Measurements from ENCODE around the gene CREB3L2.
"Not testable (repeated sequence)": the region's sequence is repeated elsewhere in the genome, so short reads cannot be mapped to it uniquely, and the experiment has no call there.

The CREB3L2 gene

DNA sequence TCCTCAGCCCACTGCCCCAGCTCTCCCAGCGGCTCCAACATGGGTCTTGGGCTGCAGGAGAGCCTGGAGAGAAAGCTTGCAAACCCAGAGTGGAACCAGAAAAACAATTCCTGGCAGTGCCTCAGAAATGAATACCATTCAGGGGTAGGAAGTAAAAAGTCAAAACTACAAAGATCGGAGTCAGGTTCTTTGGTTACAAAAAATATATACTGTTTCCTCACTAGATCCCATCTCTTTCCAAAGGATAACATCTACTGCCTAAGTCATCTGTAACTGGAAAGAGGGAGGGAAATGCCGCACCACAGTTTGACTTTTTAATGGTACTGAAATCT is 14.9 kb downstream of the CREB3L2 start:
- no peak for DNase-seq

DNA sequence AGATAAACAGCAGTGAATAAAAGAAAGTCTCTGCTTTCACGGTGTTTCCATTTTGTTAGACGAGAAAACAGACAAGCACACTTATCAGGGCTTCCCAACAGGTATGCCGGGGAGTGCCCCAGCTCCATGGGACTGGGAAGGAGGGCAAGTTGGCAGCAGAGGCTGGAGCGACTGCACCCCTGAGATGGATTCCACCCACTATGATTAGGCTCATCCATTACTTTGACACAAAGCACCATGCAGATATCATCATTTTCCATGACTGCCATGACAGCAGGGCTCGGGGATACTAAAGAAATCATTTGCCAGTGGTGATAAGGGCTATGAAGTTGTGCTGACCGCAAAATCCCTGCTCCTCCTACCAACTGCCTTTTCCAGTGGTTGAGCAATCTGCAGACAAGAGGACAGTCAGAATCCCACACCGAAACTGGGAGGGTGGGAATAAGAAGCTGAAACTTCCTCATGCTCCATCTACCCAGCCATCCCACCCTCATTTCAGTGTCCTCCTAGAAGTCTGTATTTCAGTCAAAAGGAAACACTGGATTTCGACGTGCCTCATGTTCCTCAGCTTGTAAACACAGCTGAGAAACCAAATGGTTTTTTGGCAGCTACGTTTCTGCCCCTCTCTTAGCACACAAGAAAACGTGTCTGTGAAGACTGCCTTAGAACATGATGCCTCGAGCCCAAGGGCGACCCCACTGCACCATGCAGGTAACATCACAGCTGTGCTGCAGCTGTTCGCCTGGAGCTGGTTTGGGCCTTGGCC is 15.5 kb downstream of the CREB3L2 start:
- DNase-seq: peak; percentile 27

DNA sequence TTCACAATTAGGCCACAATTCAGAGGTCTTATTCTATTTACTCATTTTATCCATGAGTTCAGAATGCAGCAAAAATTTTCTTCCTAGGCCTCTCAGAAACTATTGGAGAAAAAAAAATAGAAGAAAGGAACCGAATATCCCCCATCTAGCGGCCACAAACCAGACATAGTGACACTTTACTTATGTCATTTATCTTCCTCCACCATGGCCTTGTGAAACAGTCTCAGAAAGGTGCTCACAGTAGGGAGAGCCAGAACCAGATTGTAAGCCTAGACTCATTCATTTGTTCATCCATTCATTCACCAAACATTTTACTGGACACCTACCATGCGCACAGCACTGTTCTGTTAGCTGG is 16.0 kb downstream of the CREB3L2 start:
- no peak for DNase-seq

DNA sequence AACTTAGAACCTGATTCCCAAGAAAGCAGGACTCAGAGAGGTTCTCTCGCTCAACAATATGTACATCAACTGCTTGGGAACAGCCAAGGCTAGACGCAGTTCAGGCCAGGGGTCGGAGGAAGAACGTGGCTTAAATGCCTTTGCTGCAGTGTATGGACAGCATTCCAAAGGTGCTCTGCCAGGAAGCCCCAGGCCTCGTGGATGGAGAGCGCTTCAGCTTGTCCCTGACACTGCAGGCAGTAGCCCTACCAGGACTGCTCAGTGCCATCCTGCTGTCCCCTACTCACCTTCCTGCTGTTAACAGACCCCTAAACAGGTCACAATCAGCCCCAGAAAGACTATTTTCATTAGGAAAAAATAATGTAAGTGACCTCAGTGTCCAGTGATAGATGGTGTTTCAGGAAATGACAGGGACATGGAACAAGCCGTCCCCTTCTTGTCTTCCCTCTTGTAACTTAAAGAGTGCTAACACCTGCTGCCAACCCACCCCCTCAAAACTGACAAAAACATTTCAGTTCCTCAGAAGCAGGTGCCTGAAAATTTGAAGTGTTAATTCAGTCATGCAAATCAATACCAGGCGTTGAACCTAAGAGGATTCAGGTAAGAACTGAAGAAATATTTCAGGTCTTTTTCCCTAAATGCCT is 16.5 kb downstream of the CREB3L2 start:
- peak; percentile 42 for DNase-seq

DNA sequence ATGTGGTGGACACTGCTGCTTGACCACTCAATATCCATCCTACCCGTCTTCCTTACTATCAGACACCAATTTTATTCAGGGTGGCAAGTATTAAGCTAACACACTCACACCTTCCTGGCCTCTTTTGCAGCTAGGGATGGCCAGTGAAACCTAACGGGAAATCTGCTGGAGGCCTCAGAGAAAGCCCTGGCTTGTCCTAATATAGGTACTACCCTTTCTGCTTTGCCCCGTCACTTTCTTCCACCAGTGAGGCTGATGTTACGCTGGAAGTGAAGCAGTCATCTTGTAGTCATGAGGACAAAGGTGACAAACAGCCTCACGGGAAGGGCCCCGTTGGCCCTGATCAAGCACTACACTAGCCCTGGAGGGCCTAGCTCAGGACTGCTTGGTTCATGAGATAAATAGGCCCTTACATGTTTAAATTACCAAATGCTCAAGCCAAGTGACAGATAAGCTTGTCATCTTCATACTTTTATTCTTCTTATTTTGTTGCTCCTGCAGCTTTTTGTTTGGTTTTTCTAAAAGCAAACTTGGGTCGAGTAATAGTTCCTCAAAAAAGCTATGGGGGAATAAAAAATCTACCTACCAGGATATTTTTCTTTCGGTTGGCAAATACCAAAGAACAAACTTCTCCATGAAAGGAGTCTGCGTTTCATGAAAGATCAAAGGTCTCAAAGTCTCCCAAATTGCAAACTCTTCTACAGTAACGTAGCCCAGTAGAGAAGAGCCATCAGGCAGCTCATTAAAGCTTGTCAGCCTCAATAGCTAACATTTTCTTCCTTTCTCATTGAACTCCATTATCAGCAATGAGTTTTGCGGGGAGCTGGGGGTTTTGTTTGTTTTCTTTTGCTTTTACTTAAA is 17.5 kb downstream of the CREB3L2 start:
- DNase-seq: no peak

DNA sequence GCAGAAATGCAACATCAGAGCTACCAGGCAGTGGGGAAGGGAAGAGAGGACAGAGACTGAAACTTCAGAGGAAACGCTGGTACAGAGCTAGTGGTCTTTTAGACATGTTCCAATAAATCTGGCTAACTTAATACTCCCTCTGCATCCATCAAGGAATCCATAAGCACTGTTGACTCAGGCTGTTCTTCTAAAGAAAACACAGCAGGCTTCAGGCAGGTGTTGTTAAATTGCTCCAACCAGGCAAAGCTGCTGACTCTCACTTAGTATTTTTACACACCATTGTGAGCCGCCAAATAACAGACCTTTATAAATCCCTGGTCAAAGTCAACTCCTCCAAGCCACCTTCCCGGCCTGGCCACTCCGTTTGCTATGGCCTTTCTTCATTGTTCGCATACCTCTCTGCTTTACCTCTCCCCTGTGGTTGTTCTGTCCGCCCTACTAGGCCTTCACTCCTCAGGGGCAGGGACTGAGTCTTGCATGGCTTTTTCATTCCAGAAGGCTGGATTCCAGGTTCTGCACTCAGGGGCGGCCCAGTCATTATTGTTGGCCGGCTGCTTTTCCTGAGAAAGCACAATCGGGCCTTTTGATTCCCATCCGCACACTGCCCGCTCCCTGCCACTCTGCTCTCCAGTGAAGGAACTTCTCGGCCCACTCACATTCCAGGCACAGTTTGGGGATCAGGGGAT is 18.4 kb downstream of the CREB3L2 start:
- peak; percentile 54 for DNase-seq

DNA sequence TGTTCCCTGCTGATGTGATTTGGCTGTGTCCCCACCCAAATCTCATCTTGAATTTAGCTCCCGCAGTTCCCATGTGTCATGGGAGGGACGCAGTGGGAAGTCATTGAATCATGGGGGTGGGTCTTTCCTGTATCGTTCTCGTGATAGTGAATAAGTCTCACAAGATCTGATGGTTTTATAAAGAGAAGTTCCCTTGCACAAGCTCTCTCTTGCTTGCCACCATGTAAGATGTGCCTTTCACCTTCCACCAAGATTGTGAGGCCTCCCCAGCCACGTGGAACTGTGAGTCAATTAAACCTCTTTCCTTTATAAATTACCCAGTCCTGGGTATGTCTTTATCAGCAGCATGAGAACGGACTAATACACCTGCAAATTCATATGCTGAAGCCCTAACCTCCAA is 19.5 kb downstream of the CREB3L2 start:
- not testable (repeated sequence) for DNase-seq

DNA sequence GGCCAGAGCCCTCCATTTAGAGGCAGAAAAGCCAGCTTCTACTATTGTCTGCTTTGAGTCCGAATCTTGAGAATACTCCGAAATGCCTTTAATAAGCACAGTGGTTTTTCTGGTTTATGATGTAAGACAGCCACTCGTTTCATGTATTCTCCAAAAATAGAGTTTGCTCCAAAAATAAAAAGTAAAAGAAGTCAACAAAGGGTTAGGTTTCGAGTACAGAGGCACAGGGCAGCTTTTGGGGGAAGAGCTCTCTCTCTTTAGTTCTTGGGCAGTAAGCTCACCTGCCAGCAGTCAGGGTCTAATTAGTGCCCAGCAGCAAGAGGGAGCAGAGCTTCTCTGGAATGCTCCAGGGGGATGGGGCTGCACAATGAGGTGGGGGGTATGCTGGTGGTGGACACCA is 20.2 kb downstream of the CREB3L2 start:
- DNase-seq: no peak

DNA sequence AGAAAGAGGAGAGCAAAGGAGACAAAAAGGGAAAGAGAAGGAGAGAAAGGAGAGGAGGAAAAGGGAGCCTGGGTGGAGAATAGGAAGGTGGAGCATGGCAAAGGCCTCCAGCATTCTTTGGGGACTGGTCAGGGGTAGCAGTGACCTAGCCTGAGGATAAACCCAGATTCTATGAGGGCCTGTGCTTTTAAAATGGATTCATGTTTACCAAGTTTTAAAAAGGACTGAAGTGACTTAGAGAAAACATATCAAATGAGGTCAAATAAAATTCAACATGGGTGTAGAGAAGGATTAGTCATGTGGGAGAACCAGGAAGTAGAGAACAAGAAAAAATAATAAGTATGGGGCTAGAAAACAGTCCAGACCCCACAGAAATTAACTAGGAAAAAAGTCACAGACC is 20.7 kb downstream of the CREB3L2 start:
- no peak for DNase-seq

DNA sequence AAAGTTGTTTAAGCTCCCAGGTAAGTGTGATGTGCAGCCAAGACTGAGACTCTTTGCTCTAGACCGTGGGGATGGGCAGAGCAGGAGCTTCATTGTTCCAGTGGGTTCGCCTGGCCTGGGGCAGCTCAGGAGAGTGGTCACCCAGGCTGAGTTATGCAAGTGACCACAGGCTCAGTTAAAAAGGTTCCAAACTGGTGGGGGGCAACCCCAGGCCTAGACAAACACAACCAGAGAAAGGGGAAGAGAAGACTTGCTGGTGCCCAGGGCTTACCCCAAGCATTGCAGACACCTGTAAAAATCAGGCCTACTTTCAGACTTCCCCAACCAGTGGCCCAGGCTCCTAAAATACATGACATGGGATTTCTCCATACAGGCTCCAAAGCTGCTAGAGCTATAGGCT is 21.6 kb downstream of the CREB3L2 start:
- no peak for DNase-seq

DNA sequence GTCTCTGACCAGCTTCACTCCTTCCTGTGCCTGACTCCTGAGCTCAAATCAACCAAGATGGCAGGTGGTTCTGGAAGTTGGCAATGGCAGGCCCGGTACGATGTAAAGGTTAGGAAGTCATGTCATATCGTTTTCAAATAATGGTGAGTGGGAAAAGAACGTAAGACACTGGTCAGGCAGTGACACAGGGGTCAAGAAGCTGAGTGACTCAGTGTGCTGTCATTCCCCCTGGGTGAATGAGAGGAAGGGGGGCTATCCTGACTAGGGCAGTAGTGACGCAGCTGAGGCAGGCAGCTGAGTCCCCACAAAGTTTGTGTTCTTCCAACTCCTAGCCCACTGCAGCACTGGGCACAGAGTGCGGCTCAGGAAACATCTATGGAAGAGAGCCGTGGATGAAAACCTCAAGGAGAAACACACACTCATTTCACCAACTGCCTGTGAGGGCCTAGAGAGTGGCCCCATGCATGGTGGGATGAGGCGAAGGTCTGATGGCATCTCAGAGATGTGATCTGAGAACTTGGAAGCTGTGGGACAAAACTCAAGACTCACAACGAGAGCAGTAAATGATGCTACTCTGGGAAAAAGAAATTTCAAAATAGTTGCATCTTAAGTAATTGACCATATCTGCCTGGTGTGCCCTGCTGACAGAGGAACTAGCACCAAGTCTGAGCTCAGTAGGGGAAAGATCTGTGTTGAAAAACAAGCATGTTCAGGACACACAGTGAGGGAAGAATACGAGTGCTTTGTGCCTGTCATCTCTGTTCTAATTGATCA is 23.2 kb downstream of the CREB3L2 start:
- no peak for DNase-seq

DNA sequence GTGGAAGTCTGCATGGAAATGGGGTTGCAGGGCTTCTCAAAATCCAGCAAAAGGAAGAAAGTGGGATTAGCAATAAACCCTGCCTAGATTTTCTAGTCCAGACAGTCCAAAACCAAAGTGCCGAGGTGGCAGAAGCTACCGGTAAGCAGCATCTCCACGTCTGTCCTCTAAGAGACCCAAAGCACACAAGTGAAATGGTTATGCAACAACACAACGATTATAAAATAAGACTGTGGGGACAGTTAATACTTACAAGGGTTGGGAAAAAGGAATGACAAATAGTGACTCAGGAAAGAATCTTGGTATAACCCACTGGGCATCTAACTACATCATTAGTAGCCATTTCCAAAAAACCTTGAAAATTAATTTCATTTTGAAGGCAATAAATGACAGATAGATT is 24.7 kb downstream of the CREB3L2 start:
- no peak for DNase-seq

DNA sequence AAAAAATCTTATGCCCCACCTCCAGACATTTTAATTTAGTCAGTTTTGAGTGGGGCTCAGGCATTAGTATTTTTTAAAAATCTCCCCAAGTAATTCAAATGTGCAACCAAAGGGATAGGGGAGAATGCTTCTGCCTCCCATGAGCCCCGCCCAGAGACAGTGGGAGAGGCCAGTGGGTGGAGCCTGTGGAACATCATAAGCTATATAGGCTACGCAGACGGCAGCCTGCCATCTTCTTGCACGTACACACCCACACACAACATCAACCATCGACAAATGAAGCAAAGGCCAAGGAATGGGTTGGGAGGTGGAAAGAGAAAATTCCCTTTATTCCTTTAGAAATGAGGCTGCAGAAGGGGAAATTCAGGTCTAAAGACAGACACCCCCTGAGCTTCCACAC is 25.2 kb downstream of the CREB3L2 start:
- no peak for DNase-seq

DNA sequence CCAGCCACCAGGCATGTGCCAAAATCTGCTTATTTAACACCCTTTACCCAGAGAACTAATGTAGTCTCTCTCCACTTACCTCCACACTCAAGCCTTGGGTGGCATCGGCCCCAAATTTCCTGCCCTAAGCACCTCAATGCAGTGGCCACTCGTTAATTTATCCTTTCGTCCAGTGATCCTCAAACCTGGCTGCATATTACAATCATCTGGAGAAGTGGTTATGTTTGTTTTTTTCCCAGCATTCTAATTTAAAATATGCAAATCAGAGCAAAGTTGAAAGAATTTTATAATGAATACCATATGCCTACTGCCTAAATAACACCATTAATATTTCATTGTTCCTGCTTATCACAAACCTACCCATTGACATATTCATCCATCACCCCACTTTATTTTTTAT is 25.7 kb downstream of the CREB3L2 start:
- DNase-seq: no peak

DNA sequence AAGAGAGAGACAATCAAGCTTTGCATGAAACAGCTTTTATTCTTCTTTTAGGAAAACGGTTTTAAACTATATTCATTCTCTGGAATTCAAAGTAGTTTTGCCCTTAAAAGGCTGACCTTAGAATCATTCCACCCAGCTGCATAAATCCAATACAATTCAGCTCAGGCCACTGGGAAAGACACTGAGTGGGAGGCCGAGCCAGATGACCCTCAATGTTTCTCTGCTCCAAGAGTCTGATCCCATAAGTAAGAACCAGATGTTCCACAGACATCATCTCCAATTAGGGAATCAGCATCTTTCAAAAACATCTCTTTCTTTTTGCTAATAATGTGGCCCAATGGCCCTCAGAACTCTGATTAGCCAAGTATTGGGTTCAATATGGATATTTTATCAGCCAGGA is 26.1 kb downstream of the CREB3L2 start:
- no peak for DNase-seq

DNA sequence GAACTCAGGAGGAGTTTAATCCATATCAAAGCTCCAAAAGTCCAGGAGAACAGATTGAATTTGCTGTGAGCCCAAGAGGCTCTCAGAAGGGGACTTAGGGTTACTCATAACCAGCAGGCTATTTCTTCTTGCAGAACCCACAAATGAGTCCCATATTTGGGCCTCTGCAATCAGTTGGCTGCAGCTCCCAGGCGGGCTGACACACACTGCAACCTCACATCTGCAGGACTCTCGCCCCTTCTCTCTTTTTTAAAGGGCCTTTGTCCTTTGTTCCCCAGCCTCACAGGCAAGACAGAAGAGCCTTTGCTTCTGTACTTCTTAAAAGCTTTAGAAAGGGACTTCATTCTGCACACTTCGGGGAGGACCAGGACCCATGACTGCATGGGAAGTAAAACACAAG is 26.7 kb downstream of the CREB3L2 start:
- no peak for DNase-seq

DNA sequence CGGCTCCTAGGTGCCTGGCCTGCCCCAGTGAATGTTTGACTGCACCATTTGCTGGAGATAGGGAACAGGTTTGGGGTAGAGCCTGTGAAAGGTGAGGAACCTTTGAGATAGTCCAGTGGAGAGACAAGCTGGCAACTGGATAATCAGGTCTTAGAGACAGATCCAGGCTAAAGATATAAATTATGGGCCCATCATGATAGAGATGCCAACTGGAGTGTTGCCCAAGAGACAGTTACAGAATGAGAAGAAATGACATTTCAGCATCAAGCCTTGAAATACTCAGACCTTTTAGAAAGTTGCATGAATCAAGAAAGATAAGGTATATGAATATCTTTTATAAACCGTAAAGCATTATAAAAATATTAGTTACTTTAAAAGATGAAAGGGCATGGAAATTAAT is 27.1 kb downstream of the CREB3L2 start:
- DNase-seq: no peak

DNA sequence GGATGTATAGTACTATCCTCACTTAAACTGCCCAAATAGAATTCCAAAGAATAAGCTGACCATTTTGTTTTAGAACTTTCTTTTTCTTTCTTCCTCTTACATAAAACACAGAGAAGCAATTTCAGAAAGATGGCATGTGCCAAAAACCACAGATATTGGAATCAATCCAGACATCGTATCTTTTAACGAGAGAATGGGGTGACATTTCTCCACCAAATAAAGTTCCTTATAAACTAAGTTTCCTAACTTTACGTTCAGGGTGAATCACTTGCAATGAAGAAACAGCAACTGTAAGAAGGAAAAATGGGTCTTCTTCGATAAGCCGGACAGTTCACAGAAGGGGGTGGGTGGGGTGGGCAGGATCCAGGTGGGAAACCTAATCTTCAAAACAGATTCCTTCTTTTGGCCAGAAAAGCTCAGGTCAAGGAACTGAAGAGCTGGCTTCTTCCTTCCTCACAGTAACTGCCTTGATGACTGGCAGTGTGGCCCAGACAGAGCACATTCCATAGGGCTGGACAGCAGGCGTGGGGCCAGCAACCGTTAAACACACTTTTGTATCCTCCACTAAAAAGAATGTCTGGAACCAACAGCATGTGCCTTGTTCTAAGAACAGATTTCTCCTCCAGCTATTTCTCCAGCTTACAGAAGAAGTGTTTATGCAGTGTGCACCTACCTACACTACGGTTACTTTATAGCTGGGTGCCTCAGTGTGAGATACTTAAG is 31.5 kb downstream of the CREB3L2 start:
- DNase-seq: no peak

DNA sequence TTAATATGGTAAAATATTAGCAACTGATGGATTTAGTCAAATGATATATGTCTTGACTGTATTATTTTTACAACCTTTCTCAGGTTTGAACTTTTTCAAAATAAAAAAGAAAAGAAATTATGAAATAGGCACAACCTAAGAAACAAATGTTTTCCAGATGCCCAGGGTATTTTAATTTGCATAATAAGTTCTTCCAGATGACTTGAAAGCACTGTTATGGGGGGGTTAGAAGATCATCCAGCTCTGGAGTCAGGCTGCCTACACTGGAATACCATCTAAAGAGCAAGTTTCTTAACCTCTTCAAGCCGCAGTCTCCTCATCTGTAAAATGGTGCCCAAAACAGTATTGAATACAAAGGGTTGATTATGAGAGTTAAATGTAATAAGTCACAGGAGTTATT is 32.1 kb downstream of the CREB3L2 start:
- DNase-seq: no peak

DNA sequence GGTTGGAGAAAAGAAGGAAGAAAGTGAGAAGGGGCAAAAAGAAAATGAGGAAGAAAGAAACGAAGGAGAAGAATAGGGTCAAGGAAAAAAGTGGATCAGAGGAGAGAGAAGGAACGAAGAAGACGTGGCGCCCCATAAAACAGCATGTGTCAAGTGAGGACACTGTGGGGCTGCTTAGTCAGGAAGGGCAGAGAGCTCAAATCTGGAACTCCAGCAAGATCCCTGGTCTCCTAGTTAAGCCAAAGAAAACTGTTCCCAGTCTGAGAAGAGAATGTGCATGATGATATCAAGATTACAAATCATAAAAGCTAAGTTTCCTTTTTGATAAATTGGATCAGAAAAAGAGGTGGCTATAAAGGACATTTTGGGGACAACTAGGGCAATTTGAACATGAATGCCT is 33.0 kb downstream of the CREB3L2 start:
- DNase-seq: no peak

DNA sequence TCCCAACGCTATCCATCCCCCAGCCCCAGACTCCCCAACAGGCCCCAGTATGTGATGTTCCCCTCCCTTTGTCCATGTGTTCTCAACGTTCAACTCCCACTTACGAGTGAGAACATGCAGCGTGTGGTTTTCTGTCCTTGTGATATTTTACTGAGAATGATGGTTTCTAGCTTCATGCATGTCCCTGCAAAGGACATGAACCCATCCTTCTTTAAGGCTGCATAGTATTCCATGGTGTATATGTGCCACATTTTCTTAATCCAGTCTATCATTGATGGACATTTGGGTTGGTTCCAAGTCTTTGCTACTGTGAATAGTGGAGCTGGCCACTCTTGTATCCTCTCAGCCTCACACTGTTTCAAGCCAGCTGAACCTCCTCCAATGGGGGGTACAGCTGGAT is 33.5 kb downstream of the CREB3L2 start:
- DNase-seq: not testable (repeated sequence)
